GM10248 (cell line): ENCODE data around the gene MMP11.

Experiments
- CTCF ChIA-PET: fragments of 300-600 bp; sonication (Branson Sonifier 250); formaldehyde crosslinking; extraction: SDS; loops from one replicate; lab custom pipeline; 2021; ENCODE audit warnings: antibody characterized with exemption; lab: Yijun Ruan, JAX
- POLR2A ChIA-PET: fragments of 350-650 bp; sonication (Branson Sonifier 250); formaldehyde crosslinking; extraction: SDS; loops from one replicate; lab custom pipeline; 2020; ENCODE audit warnings: antibody characterized with exemption; lab: Yijun Ruan, JAX
- DNase-seq: peaks from one replicate; pipeline ENCODE4 v3.0.0; 2012; ENCODE audit errors: extremely low spot score
- TF ChIP-seq, protein P1 (sequence below): IDR thresholded peaks from 2 replicates; pipeline ENCODE4 v1.5.1; 2012; ENCODE audit warnings: mild to moderate bottlenecking, low read depth; ENCODE audit errors: extremely low read depth, missing control alignments, control extremely low read depth

MMP11 gene

DNA sequence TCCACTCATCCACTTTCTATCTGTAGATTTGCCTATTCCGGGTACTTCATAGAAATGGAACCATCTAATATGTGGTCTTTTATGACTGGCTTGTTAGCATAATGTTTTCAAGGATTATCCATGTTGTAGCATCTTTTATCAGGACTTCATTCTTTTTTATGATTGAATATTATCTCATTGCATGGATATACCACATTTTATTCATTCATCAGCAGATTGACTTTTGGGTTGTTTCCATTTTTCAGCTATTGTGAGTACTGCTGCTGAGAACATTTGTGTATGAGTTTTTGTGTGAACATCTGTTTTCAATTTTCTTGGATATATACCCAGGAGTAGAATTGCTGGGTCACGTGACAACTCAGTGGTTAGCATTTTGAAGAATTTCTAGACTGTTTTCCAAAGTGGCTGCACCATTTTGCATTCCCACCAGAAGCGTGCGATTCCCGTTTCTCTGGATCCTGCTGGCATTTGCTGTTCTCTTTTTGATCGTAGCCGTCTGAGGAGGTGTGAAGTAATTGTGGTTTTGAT lies 57.3 kb downstream of the MMP11 start:
- TF ChIP-seq, protein P1, sequence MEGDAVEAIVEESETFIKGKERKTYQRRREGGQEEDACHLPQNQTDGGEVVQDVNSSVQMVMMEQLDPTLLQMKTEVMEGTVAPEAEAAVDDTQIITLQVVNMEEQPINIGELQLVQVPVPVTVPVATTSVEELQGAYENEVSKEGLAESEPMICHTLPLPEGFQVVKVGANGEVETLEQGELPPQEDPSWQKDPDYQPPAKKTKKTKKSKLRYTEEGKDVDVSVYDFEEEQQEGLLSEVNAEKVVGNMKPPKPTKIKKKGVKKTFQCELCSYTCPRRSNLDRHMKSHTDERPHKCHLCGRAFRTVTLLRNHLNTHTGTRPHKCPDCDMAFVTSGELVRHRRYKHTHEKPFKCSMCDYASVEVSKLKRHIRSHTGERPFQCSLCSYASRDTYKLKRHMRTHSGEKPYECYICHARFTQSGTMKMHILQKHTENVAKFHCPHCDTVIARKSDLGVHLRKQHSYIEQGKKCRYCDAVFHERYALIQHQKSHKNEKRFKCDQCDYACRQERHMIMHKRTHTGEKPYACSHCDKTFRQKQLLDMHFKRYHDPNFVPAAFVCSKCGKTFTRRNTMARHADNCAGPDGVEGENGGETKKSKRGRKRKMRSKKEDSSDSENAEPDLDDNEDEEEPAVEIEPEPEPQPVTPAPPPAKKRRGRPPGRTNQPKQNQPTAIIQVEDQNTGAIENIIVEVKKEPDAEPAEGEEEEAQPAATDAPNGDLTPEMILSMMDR, result no peak
- POLR2A ChIA-PET, result no interaction called here
- DNase-seq, result no peak
- CTCF ChIA-PET, result interaction anchor here (1.0 to 1.4 kb wide), 2 partner anchors 20 to 55 kb away, joined by 3 to 4 read pairs; no protein-coding TSS in a partner anchor

DNA sequence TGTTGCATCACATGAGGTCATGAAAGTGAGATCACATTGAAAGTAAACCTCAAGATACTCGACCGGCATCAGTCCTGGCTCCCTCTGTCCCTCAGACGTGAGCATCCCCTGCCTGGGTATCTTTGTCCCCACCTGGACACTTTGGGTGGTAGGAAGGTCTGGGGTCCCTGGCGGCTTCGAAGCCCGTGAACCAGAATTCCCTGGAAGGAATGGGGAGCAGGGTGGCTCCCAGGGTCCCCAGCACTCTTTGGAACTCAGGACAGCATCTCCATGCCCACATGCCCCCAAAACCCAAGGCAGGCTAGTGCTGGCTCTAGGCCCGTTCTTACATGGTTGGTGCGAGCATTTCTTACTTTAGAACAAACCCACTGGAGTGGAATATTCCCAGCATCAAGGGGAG lies 58.6 kb downstream of the MMP11 start:
- TF ChIP-seq, protein P1, result no peak
- ChIA-PET CTCF (interaction anchor here (0.9 to 1.0 kb wide), 2 partner anchors 17 to 18 kb away, joined by 3 to 7 read pairs; no protein-coding TSS in a partner anchor), POLR2A (no interaction called here)
- no peak for DNase-seq

DNA sequence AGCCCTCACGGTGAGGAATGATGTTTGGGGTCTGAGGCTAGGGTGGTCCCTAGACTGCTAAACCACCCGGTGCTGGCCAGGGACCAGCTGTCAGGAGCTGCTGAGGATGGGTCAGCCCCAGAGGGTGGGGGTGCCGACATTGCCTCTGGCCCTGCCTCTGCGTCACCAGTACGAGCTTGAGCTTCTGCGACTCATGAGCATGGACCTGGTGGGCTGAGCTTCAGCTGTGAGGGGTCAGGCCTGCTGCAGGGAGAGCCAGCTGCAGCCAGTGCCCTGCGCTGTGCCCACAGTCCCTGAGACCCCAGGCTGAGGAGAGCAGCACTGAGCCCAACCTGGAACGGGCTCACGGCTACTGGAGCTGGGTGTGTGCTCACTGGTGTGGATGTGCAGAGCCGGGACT lies 59.1 kb downstream of the MMP11 start:
- POLR2A ChIA-PET, result no interaction called here
- DNase-seq, result no peak
- CTCF ChIA-PET, result interaction anchor here (0.9 to 1.2 kb wide), 3 partner anchors 17 to 20 kb away, joined by 3 to 7 read pairs (median 3); no protein-coding TSS in a partner anchor
- TF ChIP-seq, protein P1, result no peak

DNA sequence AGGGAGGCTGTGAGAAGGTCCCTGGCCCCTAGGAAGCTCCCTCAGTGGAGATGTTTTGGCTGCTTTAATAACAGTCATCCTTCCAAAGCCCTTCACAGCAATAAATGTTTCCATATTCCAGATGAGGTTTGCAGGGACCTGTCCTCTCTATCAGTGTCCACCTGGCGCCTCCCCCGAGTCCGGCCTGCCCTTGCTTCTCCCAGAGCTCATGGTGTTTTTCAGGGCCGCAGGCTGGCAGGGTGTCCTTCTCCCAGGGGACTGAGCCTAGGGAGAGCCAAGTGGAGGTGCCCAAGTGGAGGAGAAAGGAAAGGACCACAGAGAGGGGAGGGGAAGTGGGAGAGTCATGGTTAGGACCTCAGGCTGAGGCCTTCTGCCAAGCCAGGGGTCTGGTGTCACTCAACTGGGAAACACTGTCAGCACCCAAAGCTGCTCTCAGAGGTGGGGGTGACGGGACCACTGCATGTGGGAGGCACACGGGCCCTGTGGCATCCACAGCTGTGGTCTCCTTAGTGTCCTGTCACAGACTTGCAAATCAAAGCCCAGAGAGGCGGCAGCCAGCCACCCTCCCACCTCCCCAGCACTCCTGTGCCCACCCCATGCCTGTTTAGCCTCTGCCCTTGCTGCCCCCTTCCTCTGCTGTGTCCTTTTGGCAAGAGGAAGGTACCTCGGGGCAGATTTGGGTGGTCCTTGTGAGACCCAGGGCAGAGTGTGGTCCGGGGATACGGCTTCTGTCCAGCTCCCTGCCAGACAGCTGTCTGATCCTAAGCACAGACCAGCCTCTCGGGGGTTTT lies 59.8 kb downstream of the MMP11 start:
- CTCF ChIA-PET, result interaction anchor here (0.9 to 1.2 kb wide), 3 partner anchors 17 to 20 kb away, joined by 3 to 7 read pairs (median 3); no protein-coding TSS in a partner anchor
- POLR2A ChIA-PET, result no interaction called here
- no peak for DNase-seq
- TF ChIP-seq, protein P1, result no peak

DNA sequence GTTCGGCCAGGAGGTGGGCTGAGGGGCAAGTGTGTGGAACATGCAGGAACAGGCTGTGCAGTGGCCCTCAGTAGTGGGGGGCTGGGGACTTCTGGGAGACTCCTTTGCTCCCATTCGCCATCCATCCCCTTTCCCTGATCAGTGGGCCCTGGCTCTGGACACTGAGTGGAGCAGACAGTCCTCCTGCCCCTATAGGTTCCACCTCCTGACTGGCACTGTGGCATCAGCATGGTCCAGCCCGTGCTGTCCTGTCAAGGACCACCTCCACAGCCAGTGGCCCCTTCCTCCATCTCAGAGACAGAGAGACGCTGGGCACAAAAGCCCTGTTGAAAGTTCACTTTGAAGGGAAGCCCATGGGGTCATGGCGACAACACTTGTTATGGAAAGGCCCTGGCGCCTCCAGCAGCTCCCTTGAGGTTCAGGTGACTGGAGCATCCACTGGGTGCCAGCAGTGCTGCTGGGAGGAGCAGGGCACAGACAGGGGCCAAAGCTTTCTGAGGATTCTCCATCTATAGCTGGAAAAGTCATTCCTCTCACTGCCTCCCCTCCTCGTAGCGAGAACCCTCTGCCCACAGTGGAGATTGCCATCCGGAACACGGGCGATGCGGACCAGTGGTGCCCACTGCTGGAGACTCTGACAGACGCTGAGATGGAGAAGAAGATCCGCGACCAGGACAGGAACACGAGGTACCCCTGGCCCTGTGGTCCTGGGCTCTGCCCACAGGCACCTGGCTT lies 60.5 kb downstream of the MMP11 start:
- CTCF ChIA-PET, result interaction anchor here (1.2 kb wide), 1 partner anchor 21 kb away, joined by 3 read pairs; no protein-coding TSS in a partner anchor
- POLR2A ChIA-PET, result no interaction called here
- DNase-seq, result no peak
- TF ChIP-seq, protein P1, result no peak
